SK-N-MC (cell line): ENCODE measurements around the gene HACD4.

ENCODE experiments used
- FOXP2 ChIP-seq: optimal IDR thresholded peaks from 2 replicates; pipeline ENCODE3; 2011; ENCODE audit warnings: mild to moderate bottlenecking, moderate library complexity; ENCODE audit not compliant: insufficient read depth; ENCODE audit errors: extremely low read length, control extremely low read depth
- POLR2AphosphoS5 ChIP-seq: IDR thresholded peaks from 2 replicates; pipeline ENCODE4 v1.6.1; 2012; ENCODE audit warnings: mild to moderate bottlenecking, low read depth, low read length, borderline replicate concordance

GRCh38 chr9:20994486-20994885 lies 37.0 kb downstream of the HACD4 start:
- TF ChIP-seq FOXP2 (no peak), POLR2AphosphoS5 (no peak)
